Astrocyte of the cerebellum (primary cell): ENCODE data around the gene GOLPH3.

Experiments used
- DNase-seq: peaks from one replicate; pipeline ENCODE4 v3.0.0-alpha.2; 2011; ENCODE audit warnings: low read depth
- H3K4me3 ChIP-seq: 2 replicates; pipeline ENCODE4 v1.5.1; 2011; ENCODE audit warnings: mild to moderate bottlenecking, low read depth, low read length, moderate library complexity
- CTCF ChIP-seq: IDR thresholded peaks from 2 replicates; pipeline ENCODE4 v1.5.1; 2012; ENCODE audit warnings: low read length, low read depth, moderate library complexity, mild to moderate bottlenecking; ENCODE audit errors: missing control alignments
- in situ Hi-C: cut with HindIII; loops from 2 replicates; pipeline ENCODE4 v1.10.0; 2017; ENCODE audit warnings: low sequenced_read_pairs

GOLPH3 gene

GRCh38 chr5:32143617-32144377 lies 30.3 kb downstream of the GOLPH3 start:
- no peak overlapping the region for H3K4me3 ChIP-seq
- in situ Hi-C loops = no loop called here
- DNase-seq = no peak
- no peak for TF ChIP-seq CTCF

- no peak overlapping the region for H3K4me3 ChIP-seq
- no peak for TF ChIP-seq CTCF
- in situ Hi-C loops = no loop called here
- no peak for DNase-seq
Measured at GRCh38 chr5:32138839-32139493, 35.2 kb downstream of the GOLPH3 start.

GRCh38 chr5:32136342-32136741 lies 37.8 kb downstream of the GOLPH3 start:
- in situ Hi-C loops = no loop called here
- no peak overlapping the region for H3K4me3 ChIP-seq
- no peak for TF ChIP-seq CTCF
- no peak for DNase-seq

- TF ChIP-seq CTCF = no peak
- DNase-seq = no peak
- no peak overlapping the region for H3K4me3 ChIP-seq
- in situ Hi-C loops = no loop called here
Measured at GRCh38 chr5:32135086-32135485, 39.0 kb downstream of the GOLPH3 start.

- no peak for TF ChIP-seq CTCF
- no peak overlapping the region for H3K4me3 ChIP-seq
- in situ Hi-C loops = no loop called here
- DNase-seq = no peak
Measured at GRCh38 chr5:32132757-32133156, 41.4 kb downstream of the GOLPH3 start.

- TF ChIP-seq CTCF = no peak
- in situ Hi-C loops = no loop called here
- DNase-seq = no peak
- no peak overlapping the region for H3K4me3 ChIP-seq
Measured at GRCh38 chr5:32131604-32132003, 42.5 kb downstream of the GOLPH3 start.
